C4-2B (cell line): ENCODE measurements around the gene MBOAT2.

ENCODE experiments used
- H3K27ac ChIP-seq: fragments of 450-650 bp; 2 replicates; pipeline ENCODE4 v1.5.1; 2017
- ZFX ChIP-seq: fragments of 450-650 bp; IDR thresholded peaks from 2 replicates; pipeline ENCODE4 v1.6.1; 2017
- TF ChIP-seq, protein P1 (sequence below): fragments of 450-650 bp; conservative IDR thresholded peaks from 2 replicates; pipeline ENCODE4 v1.5.1; 2017; ENCODE audit warnings: mild to moderate bottlenecking

MBOAT2 gene

DNA sequence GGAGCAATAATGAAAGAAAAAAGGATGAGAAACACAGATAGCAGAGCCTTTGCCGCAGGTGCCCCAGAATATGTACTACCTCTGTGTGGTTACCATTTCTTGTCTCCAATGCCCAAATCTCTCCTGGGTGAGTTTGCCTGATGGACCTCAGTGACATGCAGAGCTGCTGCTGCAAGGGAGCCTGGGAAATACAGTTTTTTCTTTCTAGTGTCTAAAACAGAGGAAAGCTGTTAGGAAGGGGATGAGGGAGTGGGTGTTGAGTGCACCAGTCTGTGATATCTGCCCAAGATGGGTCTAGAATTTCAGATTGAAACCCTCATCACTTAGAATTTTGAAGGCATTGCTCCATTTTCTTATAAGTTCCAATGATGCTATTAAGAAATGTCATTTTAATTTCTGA is 9.9 kb upstream of the MBOAT2 start:
- no peak overlapping the region for H3K27ac ChIP-seq
- TF ChIP-seq ZFX: no peak
- TF ChIP-seq, protein P1, sequence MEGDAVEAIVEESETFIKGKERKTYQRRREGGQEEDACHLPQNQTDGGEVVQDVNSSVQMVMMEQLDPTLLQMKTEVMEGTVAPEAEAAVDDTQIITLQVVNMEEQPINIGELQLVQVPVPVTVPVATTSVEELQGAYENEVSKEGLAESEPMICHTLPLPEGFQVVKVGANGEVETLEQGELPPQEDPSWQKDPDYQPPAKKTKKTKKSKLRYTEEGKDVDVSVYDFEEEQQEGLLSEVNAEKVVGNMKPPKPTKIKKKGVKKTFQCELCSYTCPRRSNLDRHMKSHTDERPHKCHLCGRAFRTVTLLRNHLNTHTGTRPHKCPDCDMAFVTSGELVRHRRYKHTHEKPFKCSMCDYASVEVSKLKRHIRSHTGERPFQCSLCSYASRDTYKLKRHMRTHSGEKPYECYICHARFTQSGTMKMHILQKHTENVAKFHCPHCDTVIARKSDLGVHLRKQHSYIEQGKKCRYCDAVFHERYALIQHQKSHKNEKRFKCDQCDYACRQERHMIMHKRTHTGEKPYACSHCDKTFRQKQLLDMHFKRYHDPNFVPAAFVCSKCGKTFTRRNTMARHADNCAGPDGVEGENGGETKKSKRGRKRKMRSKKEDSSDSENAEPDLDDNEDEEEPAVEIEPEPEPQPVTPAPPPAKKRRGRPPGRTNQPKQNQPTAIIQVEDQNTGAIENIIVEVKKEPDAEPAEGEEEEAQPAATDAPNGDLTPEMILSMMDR: no peak

DNA sequence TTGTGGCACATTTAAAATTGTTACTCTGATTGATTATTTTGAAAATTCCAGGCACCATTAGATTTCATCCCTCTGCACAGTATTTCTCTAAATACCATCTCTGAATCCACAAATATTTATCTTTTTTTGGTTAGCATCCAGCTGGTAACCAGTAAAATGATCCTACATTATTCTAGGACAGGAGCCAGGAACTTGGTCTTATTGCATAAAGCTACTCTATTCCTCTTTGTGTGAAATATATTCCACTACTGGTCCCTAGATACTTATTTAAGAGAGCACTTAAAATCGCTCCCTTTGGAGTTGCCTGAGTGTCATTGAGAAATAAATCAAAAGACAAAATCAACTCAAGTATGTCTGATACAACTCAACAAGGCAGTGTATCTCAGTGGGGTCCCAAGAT is 7.4 kb upstream of the MBOAT2 start:
- TF ChIP-seq, protein P1: no peak
- TF ChIP-seq ZFX: no peak

DNA sequence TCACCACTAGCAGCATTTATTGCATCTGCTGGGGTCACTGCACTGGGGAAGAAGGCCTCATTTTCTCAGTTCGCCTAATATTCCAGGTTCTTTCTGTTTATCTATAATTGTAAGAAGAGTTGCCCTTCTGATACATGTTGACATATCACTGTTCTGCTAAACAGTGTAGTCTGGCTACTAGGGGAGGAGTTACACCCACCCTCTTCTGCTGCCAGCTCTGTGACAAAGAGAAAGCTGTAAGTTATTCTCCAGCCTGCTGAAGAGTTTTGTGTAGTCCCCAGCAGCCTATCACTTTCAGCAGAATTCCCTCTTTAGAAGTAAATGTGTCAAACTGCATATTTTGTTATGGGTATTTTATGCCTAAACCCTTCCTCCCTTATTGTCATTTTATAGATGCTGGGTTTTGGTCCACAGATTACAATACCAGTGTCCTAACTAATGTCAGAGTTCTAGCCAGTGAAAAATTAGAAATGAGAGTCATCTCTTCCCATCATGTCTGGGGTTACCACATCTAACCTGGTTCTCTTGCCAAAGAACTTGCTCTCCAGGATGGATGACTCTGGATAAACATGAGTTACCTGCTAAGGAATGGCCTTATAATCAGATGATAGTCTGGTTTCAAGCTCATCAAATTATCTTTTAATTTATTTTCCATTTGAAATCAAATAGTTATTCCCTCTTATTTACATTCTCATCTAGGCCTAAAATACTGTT is 5.6 kb upstream of the MBOAT2 start:
- TF ChIP-seq, protein P1: no peak
- no peak for TF ChIP-seq ZFX
- no peak overlapping the region for H3K27ac ChIP-seq

More for the DNA sequence above, 7.4 kb upstream of the MBOAT2 start:
- H3K27ac ChIP-seq: no peak overlapping the region

DNA sequence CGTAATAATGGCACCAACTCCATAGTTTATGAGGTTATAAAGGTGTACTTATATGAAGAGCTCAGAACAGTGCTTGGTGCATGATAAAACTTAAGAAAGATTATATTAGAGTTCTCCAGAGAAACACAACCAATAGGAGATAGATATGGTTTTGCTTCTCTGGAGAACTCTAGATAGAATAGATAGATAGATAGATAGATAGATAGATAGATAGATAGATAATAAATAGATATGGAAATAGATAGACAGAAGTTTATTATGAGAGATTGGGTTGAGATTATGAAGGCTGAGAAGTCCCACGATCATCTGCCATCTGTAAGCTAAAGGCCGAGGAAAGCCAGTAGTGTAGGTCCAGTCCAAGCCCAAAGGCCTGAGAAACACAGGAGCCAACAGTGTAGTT is 2.9 kb upstream of the MBOAT2 start:
- H3K27ac ChIP-seq: no peak overlapping the region
- TF ChIP-seq, protein P1: no peak
- no peak for TF ChIP-seq ZFX

DNA sequence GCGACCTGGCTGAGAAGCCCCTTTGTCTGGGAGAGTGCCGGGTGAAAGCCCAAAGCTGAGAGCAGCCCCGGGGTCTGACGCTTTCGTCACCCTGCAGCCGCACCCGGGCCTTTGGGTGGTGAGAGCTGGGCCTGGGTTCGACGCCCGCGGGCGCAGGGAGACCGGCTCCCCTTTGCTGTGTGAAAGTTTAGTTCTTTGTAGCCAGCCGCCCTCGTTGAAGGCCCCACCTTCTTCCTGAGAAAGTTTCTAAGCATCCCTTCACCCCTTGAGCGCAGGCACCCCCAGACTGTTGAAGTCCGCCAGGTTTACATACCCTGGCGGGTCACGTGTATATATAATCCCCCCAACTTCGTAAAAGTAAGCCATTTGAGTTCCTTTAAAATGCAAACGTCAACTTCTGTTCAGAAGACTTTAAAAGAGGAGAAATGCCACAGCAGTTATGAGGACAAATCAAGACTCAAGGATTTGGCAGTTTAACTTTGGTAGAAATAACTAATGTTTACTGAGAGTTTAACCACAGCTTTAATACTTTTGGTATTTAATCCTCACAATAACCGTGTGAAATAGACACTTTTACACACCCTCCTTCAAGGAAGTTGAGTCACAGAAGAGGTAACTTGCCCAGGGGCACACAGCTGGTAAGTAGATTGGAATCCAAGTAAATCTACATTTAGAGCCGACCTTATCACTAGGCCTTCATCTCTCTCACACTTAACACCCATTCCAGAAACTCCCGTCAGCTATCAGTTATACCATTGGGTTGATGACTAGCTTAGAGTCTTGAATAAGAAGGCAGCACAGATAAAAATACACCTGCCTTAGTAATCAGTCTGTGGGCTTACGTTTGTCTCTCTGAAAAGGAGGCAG is 1.1 kb upstream of the MBOAT2 start:
- TF ChIP-seq ZFX: peak; percentile 43
- TF ChIP-seq, protein P1: no peak
- H3K27ac ChIP-seq: peak overlapping the region; percentile 91

DNA sequence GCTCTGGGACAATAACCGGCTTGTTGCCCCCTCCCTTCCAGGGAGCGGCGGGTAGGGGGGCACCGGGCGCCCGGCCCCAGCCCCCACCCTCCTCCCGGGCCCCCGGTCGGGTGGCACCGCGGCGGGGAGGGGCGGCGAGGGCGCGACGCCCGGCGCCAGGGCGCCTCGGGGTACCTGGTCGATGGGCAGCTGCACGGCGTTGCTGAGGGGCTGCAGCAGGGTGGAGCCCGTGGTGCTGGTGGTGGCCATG is 193 bp downstream of the MBOAT2 start:
- H3K27ac ChIP-seq: peak overlapping the region; percentile 91
- TF ChIP-seq ZFX: no peak
- TF ChIP-seq, protein P1: no peak

DNA sequence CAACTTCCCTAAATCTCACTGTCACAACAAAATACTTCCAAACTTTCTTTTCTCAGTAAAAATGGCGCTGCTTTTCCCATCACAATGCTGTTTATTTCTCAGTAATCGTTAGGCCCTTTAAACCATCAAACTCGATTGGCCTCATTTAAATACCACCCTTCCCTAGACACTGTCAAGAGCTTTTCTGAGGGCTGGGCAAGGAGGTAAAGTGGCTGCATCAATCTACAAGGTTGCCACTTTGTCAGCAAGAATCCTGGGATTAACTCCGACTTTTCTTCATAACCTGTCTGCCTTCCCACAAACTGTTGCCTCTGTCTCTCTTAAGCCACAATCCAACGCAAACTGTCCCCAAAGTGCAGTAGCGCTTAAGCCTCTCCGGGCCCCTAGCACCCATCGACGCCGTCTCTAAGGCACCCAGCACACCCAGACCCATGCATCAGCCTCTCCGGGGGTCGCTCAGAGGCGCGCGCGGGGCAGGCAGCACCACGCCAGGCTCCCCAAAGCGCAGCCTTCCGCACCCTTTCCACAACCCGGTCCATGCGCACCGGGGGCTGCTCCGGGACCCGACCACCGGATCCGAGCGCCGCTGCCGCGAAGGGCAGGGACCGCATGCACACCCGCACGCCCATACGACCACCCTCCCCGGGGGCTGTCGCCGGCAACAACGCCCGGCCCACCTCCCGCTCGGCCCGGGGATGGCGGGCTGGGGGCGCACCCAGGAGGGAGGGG is 683 bp downstream of the MBOAT2 start:
- no peak for TF ChIP-seq ZFX
- TF ChIP-seq, protein P1: no peak
- peak overlapping the region; percentile 91 for H3K27ac ChIP-seq
